OCI-LY3 (cell line): Measurements from ENCODE around the gene SLCO1C1.

Experiments used
- CTCF ChIP-seq: fragments of 200-600, 300-600 bp; sonication (generic); IDR thresholded peaks from 2 replicates; pipeline ENCODE4 v1.5.1; 2014; ENCODE audit warnings: antibody characterized with exemption, low read length, low read depth
- EZH2phosphoT487 ChIP-seq: fragments of 200-600 bp; shearing (Covaris generic); IDR thresholded peaks from 2 replicates; pipeline ENCODE4 v1.6.1; 2018; ENCODE audit warnings: antibody characterized with exemption, mixed run types, low read depth

DNA sequence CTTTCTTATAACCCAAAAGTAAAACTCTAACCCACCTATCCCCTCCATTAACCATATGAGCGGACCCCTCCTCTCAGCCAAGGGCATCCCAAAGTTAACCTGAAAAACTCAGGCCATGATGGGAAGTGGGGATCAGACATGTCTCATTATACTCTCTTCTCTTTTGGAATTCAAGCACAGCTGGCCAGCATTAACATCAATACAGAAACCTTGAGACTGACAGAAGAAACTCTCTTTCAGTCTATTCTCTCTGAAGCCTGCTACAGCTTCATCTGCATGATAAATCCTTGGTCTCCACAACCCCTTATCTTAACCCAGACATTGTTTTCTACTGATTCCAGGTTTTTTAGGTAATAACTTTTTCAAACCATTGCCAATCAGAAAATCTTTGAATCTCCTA is 97.8 kb downstream of the SLCO1C1 start:
- no peak for TF ChIP-seq CTCF
- no peak for TF ChIP-seq EZH2phosphoT487
